Nephron progenitor cell (in vitro differentiated cells): ENCODE measurements around the gene TAAR1.
"Not testable (repeated sequence)": the region's sequence is repeated elsewhere in the genome, so short reads cannot be mapped to it uniquely, and the experiment has no call there.

Experiments
- DNase-seq: peaks from one replicate; pipeline ENCODE4 v3.0.0; 2021
- H3K27ac Mint-ChIP-seq: 2 replicates; pipeline ENCODE4 v1.8.0; 2021; ENCODE audit warnings: mild to moderate bottlenecking, moderate library complexity, mixed read lengths
- H3K27me3 Mint-ChIP-seq: 2 replicates; pipeline ENCODE4 v1.8.0; 2021; ENCODE audit warnings: mild to moderate bottlenecking, low read depth, mixed read lengths; ENCODE audit not compliant: poor library complexity
- H3K36me3 Mint-ChIP-seq: 2 replicates; pipeline ENCODE4 v1.8.0; 2021; ENCODE audit warnings: low read depth, mixed read lengths
- H3K4me1 Mint-ChIP-seq: 2 replicates; pipeline ENCODE4 v1.8.0; 2021; ENCODE audit warnings: mixed read lengths
- H3K4me3 Mint-ChIP-seq: 2 replicates; pipeline ENCODE4 v1.8.0; 2021; ENCODE audit warnings: mild to moderate bottlenecking, moderate library complexity, mixed read lengths
- H3K9me3 Mint-ChIP-seq: 2 replicates; pipeline ENCODE4 v1.8.0; 2021; ENCODE audit warnings: mild to moderate bottlenecking, moderate library complexity, mixed read lengths
- CTCF ChIP-seq: fragments of 200-600 bp; sonication (generic); IDR thresholded peaks from 2 replicates; pipeline ENCODE4 v1.5.0; 2021; ENCODE audit warnings: antibody characterized with exemption

Gene TAAR1

GRCh38 chr6:132612449-132613108 is 46.4 kb downstream of the TAAR1 start:
- no peaks in the 10 kb centered on the region for H3K9me3 Mint-ChIP-seq
- H3K27me3 Mint-ChIP-seq: no peaks in the 10 kb centered on the region
- no peak for TF ChIP-seq CTCF
- no peak for DNase-seq
- no peak overlapping the region for H3K27ac Mint-ChIP-seq
- H3K36me3 Mint-ChIP-seq: no peaks in the 10 kb centered on the region
- no peak overlapping the region for H3K4me3 Mint-ChIP-seq
- H3K4me1 Mint-ChIP-seq: no peaks in the 10 kb centered on the region

- H3K4me1 Mint-ChIP-seq: no peaks in the 10 kb centered on the region
- no peak for DNase-seq
- H3K27me3 Mint-ChIP-seq: peaks cover 2% of the 10 kb centered on the region
- no peaks in the 10 kb centered on the region for H3K36me3 Mint-ChIP-seq
- H3K4me3 Mint-ChIP-seq: no peak overlapping the region
- H3K27ac Mint-ChIP-seq: no peak overlapping the region
- no peak for TF ChIP-seq CTCF
- no peaks in the 10 kb centered on the region for H3K9me3 Mint-ChIP-seq
These were observed 47.4 kb downstream of the TAAR1 start for GRCh38 chr6:132611616-132612015.

GRCh38 chr6:132607544-132608233 is 51.3 kb downstream of the TAAR1 start:
- Mint-ChIP-seq H3K27ac (no peak overlapping the region), H3K9me3 (no peaks in the 10 kb centered on the region)

GRCh38 chr6:132604635-132605152 is 54.3 kb downstream of the TAAR1 start:
- Mint-ChIP-seq H3K36me3 (no peaks in the 10 kb centered on the region), H3K4me1 (no peaks in the 10 kb centered on the region), H3K27me3 (peaks cover 22% of the 10 kb centered on the region), H3K4me3 (no peak overlapping the region), H3K9me3 (no peaks in the 10 kb centered on the region), H3K27ac (no peak overlapping the region)
- DNase-seq: no peak
- no peak for TF ChIP-seq CTCF

More at GRCh38 chr6:132607544-132608233, 51.3 kb downstream of the TAAR1 start:
- no peaks in the 10 kb centered on the region for H3K4me1 Mint-ChIP-seq
- TF ChIP-seq CTCF: no peak
- H3K27me3 Mint-ChIP-seq: peaks cover 5% of the 10 kb centered on the region
- no peaks in the 10 kb centered on the region for H3K36me3 Mint-ChIP-seq
- H3K4me3 Mint-ChIP-seq: no peak overlapping the region
- no peak for DNase-seq

GRCh38 chr6:132600900-132601299 is 58.1 kb downstream of the TAAR1 start:
- not testable (repeated sequence) for H3K4me3 Mint-ChIP-seq, DNase-seq, H3K9me3 Mint-ChIP-seq, H3K27ac Mint-ChIP-seq, H3K4me1 Mint-ChIP-seq, H3K36me3 Mint-ChIP-seq
- H3K27me3 Mint-ChIP-seq: peaks cover 22% of the 10 kb centered on the region

- peaks cover 20% of the 10 kb centered on the region for H3K27me3 Mint-ChIP-seq
- no peaks in the 10 kb centered on the region for H3K36me3 Mint-ChIP-seq
- peak overlapping the region; percentile 13 for H3K27ac Mint-ChIP-seq
- peak; percentile 34 for TF ChIP-seq CTCF
- H3K9me3 Mint-ChIP-seq: no peaks in the 10 kb centered on the region
- no peaks in the 10 kb centered on the region for H3K4me1 Mint-ChIP-seq
- H3K4me3 Mint-ChIP-seq: no peak overlapping the region
- DNase-seq: peak; percentile 3
These were observed 60.5 kb downstream of the TAAR1 start for GRCh38 chr6:132598473-132598872.
